Thyroid gland (tissue), 4 donors: ENCODE data around the gene GPS1. TPM values are rescaled to one million over a fixed set of nuclear protein-coding genes. Genes with fewer than 3 reads are reported as not detected.

Source experiments
- DNase-seq, 2 donors: peaks; one replicate each; pipeline ENCODE4 v3.0.0-alpha.2; 2019
- H3K27ac ChIP-seq, 3 donors: fragments of 200-600 bp; sonication (generic); 1 replicate in 2 of 3; 2 replicates in 1 of 3; pipeline ENCODE4 v1.5.1; 2016 to 2019; ENCODE audit warnings: mild to moderate bottlenecking in 1 of 3, moderate library complexity in 1 of 3
- H3K27me3 ChIP-seq: fragments of 200-600 bp; sonication (generic); one replicate; pipeline ENCODE4 v1.5.1; 2019
- H3K36me3 ChIP-seq, 2 donors: fragments of 200-600 bp; sonication (generic); one replicate each; pipeline ENCODE4 v1.5.1; 2016 to 2019
- H3K4me1 ChIP-seq, 2 donors: fragments of 200-600 bp; sonication (generic); one replicate each; pipeline ENCODE4 v1.5.1; 2017 to 2019
- H3K4me3 ChIP-seq, 3 donors: fragments of 200-600 bp; sonication (generic); replicated peaks in 1 of 3; 1 replicate in 2 of 3; 2 replicates in 1 of 3; pipeline ENCODE4 v1.5.1; 2016; ENCODE audit warnings: mild to moderate bottlenecking in 1 of 3
- H3K9me3 ChIP-seq: fragments of 200-600 bp; sonication (generic); one replicate; pipeline ENCODE4 v1.5.1; 2017
- CTCF ChIP-seq, 6 experiments: fragments of 200-600 bp in 3 of 6; fragments of 450-650 bp in 3 of 6; sonication (generic) in 3 of 6; IDR thresholded peaks; one replicate each; pipeline ENCODE4 v1.5.1; 2016 to 2019; ENCODE audit warnings: antibody characterized with exemption in 6 of 6, mild to moderate bottlenecking in 2 of 6, inconsistent platforms in 1 of 6, moderate library complexity in 1 of 6
- POLR2A ChIP-seq, 2 donors: fragments of 450-650 bp; IDR thresholded peaks; one replicate each; pipeline ENCODE4 v1.6.1; 2017; ENCODE audit warnings: antibody characterized with exemption in 2 of 2, mild to moderate bottlenecking in 2 of 2, moderate library complexity in 1 of 2
- WGBS, 2 donors: methylation state at CpG; one replicate each; pipeline ENCODE4 v1.1.5; 2017; 5-methylcytosine and 5-hydroxymethylcytosine counted together
- intact Hi-C: fragments of 100-400 bp; cut with DNase I; formaldehyde crosslinking; loops from one replicate; pipeline ENCODE4 v1.15.1; 2023
- total RNA-seq, 4 donors: library from RNA; depleted of rRNA; stranded (reverse); fragments of >200 nt; gene quantifications; one replicate each; pipeline ENCODE4 v1.2.3, GENCODE V29; 2016

Gene GPS1
- total RNA-seq, 4 donors from 2014 or later: 80.1 to 164 (median 102) TPM

GRCh38 chr17:82054351-82055022 lies 2.8 kb downstream of the GPS1 start:
- H3K27ac ChIP-seq: no peak overlapping the region
- H3K9me3 ChIP-seq: no peaks in the 10 kb centered on the region
- peaks cover 18 to 19% of the 10 kb centered on the region in 2 donors for H3K4me1 ChIP-seq
- no peaks in the 10 kb centered on the region for H3K27me3 ChIP-seq
- DNase-seq: no peak
- WGBS, 2 donors: 93 to 95% methylated on average over 15 to 23 of the region's 38 CpGs
- intact Hi-C loops: no loop called here
- TF ChIP-seq CTCF (IDR thresholded peaks at IDR 0.05) (no peak), POLR2A (IDR thresholded peaks at IDR 0.05) (no peak)
- peaks cover 42 to 44% of the 10 kb centered on the region in 2 donors for H3K36me3 ChIP-seq
- no peak overlapping the region for H3K4me3 ChIP-seq

DNA sequence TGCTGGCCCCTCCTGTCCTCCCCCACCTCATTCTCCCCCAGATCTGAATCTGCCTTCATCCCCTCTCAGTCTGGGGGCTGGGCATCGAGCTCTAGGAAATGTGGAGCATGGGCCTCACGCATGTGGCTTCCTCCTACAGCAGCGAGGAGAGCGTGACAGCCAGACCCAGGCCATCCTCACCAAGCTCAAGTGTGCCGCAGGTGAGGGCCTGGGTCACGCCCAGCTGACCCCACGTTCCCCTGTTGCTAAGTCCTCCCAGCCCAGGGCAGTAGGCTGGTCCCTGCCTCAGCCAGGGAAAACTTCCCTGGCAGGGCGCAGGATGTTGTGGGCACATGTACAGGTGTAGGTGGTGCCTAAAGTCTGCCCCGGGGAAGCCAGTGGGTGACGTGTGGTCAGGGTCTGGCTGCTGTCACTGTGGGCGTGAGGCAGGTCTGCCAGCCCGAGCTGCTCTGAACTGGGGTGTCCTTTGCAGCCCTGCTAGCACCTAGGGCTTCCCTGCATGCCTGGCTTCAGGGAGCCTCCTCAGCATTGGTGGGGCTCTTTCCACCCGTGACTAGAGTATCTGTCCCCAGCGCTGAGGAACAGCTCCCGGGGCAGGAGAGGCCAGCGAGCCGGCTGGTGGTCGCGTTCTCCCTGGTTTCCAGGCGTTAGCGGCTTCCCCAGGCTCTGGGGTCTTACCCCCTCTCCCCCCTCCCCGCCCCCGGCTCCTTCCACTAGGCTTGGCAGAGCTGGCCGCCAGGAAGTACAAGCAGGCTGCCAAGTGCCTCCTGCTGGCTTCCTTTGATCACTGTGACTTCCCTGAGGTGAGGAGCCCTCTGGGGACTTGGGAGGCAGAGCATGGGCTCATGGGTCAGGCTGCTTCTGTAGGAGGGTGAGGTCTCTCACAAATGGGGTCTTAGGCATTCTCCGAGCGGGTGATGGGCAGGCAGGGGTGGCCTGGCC lies 3.6 kb downstream of the GPS1 start:
- WGBS, 2 donors: 83 to 86% methylated on average over 13 to 15 of the region's 26 CpGs
- TF ChIP-seq POLR2A (IDR thresholded peaks at IDR 0.05): no peak
- no peak for TF ChIP-seq CTCF (IDR thresholded peaks at IDR 0.05)
- Histone ChIP-seq H3K4me3 (no peak overlapping the region), H3K27ac (no peak overlapping the region), H3K4me1 (peaks cover 17% of the 10 kb centered on the region in 2 donors), H3K9me3 (no peaks in the 10 kb centered on the region), H3K36me3 (peaks cover 45 to 47% of the 10 kb centered on the region in 2 donors), H3K27me3 (no peaks in the 10 kb centered on the region)
- DNase-seq: no peak
- intact Hi-C loops: no loop called here

GRCh38 chr17:82055965-82056728 lies 4.4 kb downstream of the GPS1 start:
- intact Hi-C loops: no loop called here
- peaks cover 10 to 12% of the 10 kb centered on the region in 2 donors for H3K4me1 ChIP-seq
- H3K9me3 ChIP-seq: no peaks in the 10 kb centered on the region
- no peak overlapping the region for H3K27ac ChIP-seq
- H3K36me3 ChIP-seq: peaks cover 54% of the 10 kb centered on the region in 2 donors
- 92 to 93% methylated on average over 20 to 25 of the region's 28 CpGs for WGBS, 2 donors
- DNase-seq: no peak
- TF ChIP-seq CTCF (IDR thresholded peaks at IDR 0.05): no peak
- no peak for TF ChIP-seq POLR2A (IDR thresholded peaks at IDR 0.05)
- H3K27me3 ChIP-seq: no peaks in the 10 kb centered on the region
- no peak overlapping the region for H3K4me3 ChIP-seq

GRCh38 chr17:82056729-82057621 lies 5.3 kb downstream of the GPS1 start:
- peaks cover 10 to 12% of the 10 kb centered on the region in 2 donors for H3K4me1 ChIP-seq
- TF ChIP-seq POLR2A (IDR thresholded peaks at IDR 0.05): no peak
- TF ChIP-seq CTCF (IDR thresholded peaks at IDR 0.05): no peak
- WGBS, 2 donors: 82 to 90% methylated on average over 16 to 25 of the region's 29 CpGs
- H3K4me3 ChIP-seq: no peak overlapping the region
- intact Hi-C loops: no loop called here
- DNase-seq: no peak
- H3K9me3 ChIP-seq: no peaks in the 10 kb centered on the region
- peaks cover 58 to 59% of the 10 kb centered on the region in 2 donors for H3K36me3 ChIP-seq
- no peaks in the 10 kb centered on the region for H3K27me3 ChIP-seq
- no peak overlapping the region for H3K27ac ChIP-seq
